ENCODE measurements around the gene GPRIN3.

The GPRIN3 gene

GRCh38 chr4:89287945-89288344 is 19.7 kb downstream of the GPRIN3 start:
- Histone ChIP-seq H3K4me3 (ENCODE audit: low read depth in 1 of 2, low read length in 2 of 2) (no peak overlapping the region), H3K4me1 (ENCODE audit: insufficient read depth, low read length) (peaks cover under 1% of the 10 kb centered on the region), H3K9me3 (ENCODE audit: insufficient read depth, low read length, severe bottlenecking) (no peaks in the 10 kb centered on the region), H3K79me2 (ENCODE audit: insufficient read depth, low read length) (no peaks in the 10 kb centered on the region), H3K36me3 (ENCODE audit: insufficient read depth, low read length) (no peaks in the 10 kb centered on the region), H3K27me3 (ENCODE audit: insufficient read depth, low read length, poor library complexity) (no peaks in the 10 kb centered on the region), H3K27ac (ENCODE audit: low read length) (no peak overlapping the region), H2AFZ (ENCODE audit: low read depth, low read length) (no peak overlapping the region), H3K9ac (ENCODE audit: low read depth, low read length) (no peak overlapping the region), H3K4me2 (ENCODE audit: insufficient read depth, low read length) (no peak overlapping the region), H4K20me1 (ENCODE audit: insufficient read depth, low read length) (no peaks in the 10 kb centered on the region)
- TF ChIP-seq, protein P1, sequence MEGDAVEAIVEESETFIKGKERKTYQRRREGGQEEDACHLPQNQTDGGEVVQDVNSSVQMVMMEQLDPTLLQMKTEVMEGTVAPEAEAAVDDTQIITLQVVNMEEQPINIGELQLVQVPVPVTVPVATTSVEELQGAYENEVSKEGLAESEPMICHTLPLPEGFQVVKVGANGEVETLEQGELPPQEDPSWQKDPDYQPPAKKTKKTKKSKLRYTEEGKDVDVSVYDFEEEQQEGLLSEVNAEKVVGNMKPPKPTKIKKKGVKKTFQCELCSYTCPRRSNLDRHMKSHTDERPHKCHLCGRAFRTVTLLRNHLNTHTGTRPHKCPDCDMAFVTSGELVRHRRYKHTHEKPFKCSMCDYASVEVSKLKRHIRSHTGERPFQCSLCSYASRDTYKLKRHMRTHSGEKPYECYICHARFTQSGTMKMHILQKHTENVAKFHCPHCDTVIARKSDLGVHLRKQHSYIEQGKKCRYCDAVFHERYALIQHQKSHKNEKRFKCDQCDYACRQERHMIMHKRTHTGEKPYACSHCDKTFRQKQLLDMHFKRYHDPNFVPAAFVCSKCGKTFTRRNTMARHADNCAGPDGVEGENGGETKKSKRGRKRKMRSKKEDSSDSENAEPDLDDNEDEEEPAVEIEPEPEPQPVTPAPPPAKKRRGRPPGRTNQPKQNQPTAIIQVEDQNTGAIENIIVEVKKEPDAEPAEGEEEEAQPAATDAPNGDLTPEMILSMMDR (IDR thresholded peaks at IDR 0.05; ENCODE audit: borderline replicate concordance, extremely low read depth, low read length, poor library complexity, severe bottlenecking): no peak
- no peak for TF ChIP-seq EZH2 (IDR thresholded peaks at IDR 0.05; ENCODE audit: borderline replicate concordance, low read depth, low read length, severe bottlenecking)
- ATAC-seq (ENCODE audit: insufficient read depth, low read depth): no peak
- no peak for DNase-seq

- DNase-seq: no peak
- Histone ChIP-seq H3K4me1 (ENCODE audit: insufficient read depth, low read length) (no peaks in the 10 kb centered on the region), H3K27ac (ENCODE audit: low read length) (no peak overlapping the region), H3K9me3 (ENCODE audit: insufficient read depth, low read length, severe bottlenecking) (no peaks in the 10 kb centered on the region), H3K79me2 (ENCODE audit: insufficient read depth, low read length) (no peaks in the 10 kb centered on the region), H3K27me3 (ENCODE audit: insufficient read depth, low read length, poor library complexity) (no peaks in the 10 kb centered on the region), H3K36me3 (ENCODE audit: insufficient read depth, low read length) (no peaks in the 10 kb centered on the region), H3K9ac (ENCODE audit: low read depth, low read length) (no peak overlapping the region), H3K4me3 (ENCODE audit: low read depth in 1 of 2, low read length in 2 of 2) (no peak overlapping the region), H3K4me2 (ENCODE audit: insufficient read depth, low read length) (no peak overlapping the region), H2AFZ (ENCODE audit: low read depth, low read length) (no peak overlapping the region), H4K20me1 (ENCODE audit: insufficient read depth, low read length) (no peaks in the 10 kb centered on the region)
- TF ChIP-seq, protein P1 (IDR thresholded peaks at IDR 0.05; ENCODE audit: borderline replicate concordance, extremely low read depth, low read length, poor library complexity, severe bottlenecking): no peak
- no peak for TF ChIP-seq EZH2 (IDR thresholded peaks at IDR 0.05; ENCODE audit: borderline replicate concordance, low read depth, low read length, severe bottlenecking)
- ATAC-seq (ENCODE audit: insufficient read depth, low read depth): no peak
These were observed 21.9 kb downstream of the GPRIN3 start for GRCh38 chr4:89285745-89286144.

DNA sequence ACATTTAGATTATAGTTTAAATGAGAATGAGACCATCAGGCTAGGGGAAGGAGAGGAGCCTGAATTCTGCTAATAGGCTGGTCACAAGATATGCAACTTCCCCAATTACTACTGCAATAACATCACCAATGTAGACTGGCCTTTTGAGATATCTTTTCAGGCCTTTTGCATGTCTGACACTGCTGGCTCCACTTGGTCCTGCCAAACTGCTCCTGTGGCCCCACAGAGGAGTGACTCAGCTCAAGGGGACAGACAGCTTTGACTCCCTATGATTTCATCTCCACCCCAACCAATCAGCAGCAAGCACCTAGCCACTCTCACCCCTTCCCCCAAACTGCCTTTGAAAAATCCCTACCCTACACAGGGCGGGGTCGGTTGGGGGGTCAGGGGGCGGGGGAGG is 22.8 kb downstream of the GPRIN3 start:
- H3K4me3 ChIP-seq (ENCODE audit: low read depth in 1 of 2, low read length in 2 of 2): no peak overlapping the region
- DNase-seq (no peak), ATAC-seq (ENCODE audit: insufficient read depth, low read depth) (no peak)
- no peaks in the 10 kb centered on the region for H3K9me3 ChIP-seq (ENCODE audit: insufficient read depth, low read length, severe bottlenecking)
- no peaks in the 10 kb centered on the region for H3K36me3 ChIP-seq (ENCODE audit: insufficient read depth, low read length)
- no peaks in the 10 kb centered on the region for H3K27me3 ChIP-seq (ENCODE audit: insufficient read depth, low read length, poor library complexity)
- no peaks in the 10 kb centered on the region for H3K79me2 ChIP-seq (ENCODE audit: insufficient read depth, low read length)
- TF ChIP-seq, protein P1 (IDR thresholded peaks at IDR 0.05; ENCODE audit: borderline replicate concordance, extremely low read depth, low read length, poor library complexity, severe bottlenecking): no peak
- TF ChIP-seq EZH2 (IDR thresholded peaks at IDR 0.05; ENCODE audit: borderline replicate concordance, low read depth, low read length, severe bottlenecking): no peak
- no peak overlapping the region for H3K27ac ChIP-seq (ENCODE audit: low read length)
- no peak overlapping the region for H3K4me2 ChIP-seq (ENCODE audit: insufficient read depth, low read length)
- H4K20me1 ChIP-seq (ENCODE audit: insufficient read depth, low read length): no peaks in the 10 kb centered on the region
- H3K9ac ChIP-seq (ENCODE audit: low read depth, low read length): no peak overlapping the region
- H3K4me1 ChIP-seq (ENCODE audit: insufficient read depth, low read length): no peaks in the 10 kb centered on the region
- no peak overlapping the region for H2AFZ ChIP-seq (ENCODE audit: low read depth, low read length)

DNA sequence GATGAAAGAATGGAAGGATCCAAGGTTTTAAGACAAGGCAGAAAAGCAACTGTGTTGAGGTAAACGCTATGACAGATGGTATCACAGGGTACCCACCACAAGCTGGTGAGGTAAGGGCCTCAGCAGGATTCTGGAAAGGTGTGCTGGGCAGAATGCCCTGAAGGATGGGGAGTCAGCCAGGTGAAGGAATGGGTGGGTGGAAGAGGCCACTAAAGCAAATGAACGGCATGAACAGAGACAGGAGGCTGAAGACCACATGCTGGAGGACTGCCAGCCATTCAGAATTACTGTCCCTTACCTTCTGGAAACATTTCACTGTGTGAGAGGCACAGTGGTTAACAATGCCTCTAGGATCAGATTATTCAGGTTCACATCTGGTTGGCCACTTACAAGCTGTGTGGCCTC is 23.6 kb downstream of the GPRIN3 start:
- Histone ChIP-seq H3K36me3 (ENCODE audit: insufficient read depth, low read length) (no peaks in the 10 kb centered on the region), H3K79me2 (ENCODE audit: insufficient read depth, low read length) (no peaks in the 10 kb centered on the region)
- no peak for TF ChIP-seq EZH2 (IDR thresholded peaks at IDR 0.05; ENCODE audit: borderline replicate concordance, low read depth, low read length, severe bottlenecking)
- TF ChIP-seq, protein P1 (IDR thresholded peaks at IDR 0.05; ENCODE audit: borderline replicate concordance, extremely low read depth, low read length, poor library complexity, severe bottlenecking): no peak

More for the DNA sequence above, 23.6 kb downstream of the GPRIN3 start:
- no peak overlapping the region for H3K27ac ChIP-seq (ENCODE audit: low read length)
- DNase-seq (no peak), ATAC-seq (ENCODE audit: insufficient read depth, low read depth) (no peak)
- H3K27me3 ChIP-seq (ENCODE audit: insufficient read depth, low read length, poor library complexity): no peaks in the 10 kb centered on the region
- H3K9me3 ChIP-seq (ENCODE audit: insufficient read depth, low read length, severe bottlenecking): no peaks in the 10 kb centered on the region
- no peaks in the 10 kb centered on the region for H3K4me1 ChIP-seq (ENCODE audit: insufficient read depth, low read length)
- no peak overlapping the region for H3K4me3 ChIP-seq (ENCODE audit: low read depth in 1 of 2, low read length in 2 of 2)
- H2AFZ ChIP-seq (ENCODE audit: low read depth, low read length): no peak overlapping the region
- H3K9ac ChIP-seq (ENCODE audit: low read depth, low read length): no peak overlapping the region
- no peak overlapping the region for H3K4me2 ChIP-seq (ENCODE audit: insufficient read depth, low read length)
- no peaks in the 10 kb centered on the region for H4K20me1 ChIP-seq (ENCODE audit: insufficient read depth, low read length)

Data from DND-41 (cell line).